ENCODE results near the gene COPZ2.

GRCh38 chr17:48024149-48025039, 13.2 kb downstream of the COPZ2 start:
- no peak for TF ChIP-seq POLR2A (IDR thresholded peaks at IDR 0.05)
- peak in 2 of 6 experiments; percentile 7 to 32 for TF ChIP-seq CTCF (IDR thresholded peaks at IDR 0.05)
